H1 (cell line): Measurements from ENCODE around the gene SEPTIN5. TPM values are rescaled to one million over a fixed set of nuclear protein-coding genes. Genes with fewer than 3 reads are reported as not detected.

Experiments
- CEBPB ChIP-seq: IDR thresholded peaks from 2 replicates; pipeline ENCODE4 v1.6.1; 2012; ENCODE audit warnings: low read depth, low read length
- GABPA ChIP-seq: IDR thresholded peaks from 2 replicates; pipeline ENCODE4 v1.6.1; 2011; ENCODE audit warnings: mild to moderate bottlenecking, low read length, moderate library complexity, borderline replicate concordance; ENCODE audit not compliant: insufficient read depth
- JUN ChIP-seq: IDR thresholded peaks from 2 replicates; pipeline ENCODE4 v1.6.1; 2011; ENCODE audit warnings: low read depth, mild to moderate bottlenecking, improper control_type of control experiment, low read length
- SP4 ChIP-seq: IDR thresholded peaks from 2 replicates; pipeline ENCODE4 v1.6.1; 2012; ENCODE audit warnings: low read length, inconsistent platforms
- YY1 ChIP-seq: IDR thresholded peaks from 2 replicates; pipeline ENCODE4 v1.6.1; 2011; ENCODE audit warnings: low read depth, mild to moderate bottlenecking, low read length
- polyA plus RNA-seq, 7 experiments: library from polyadenylated mRNA; depleted of rRNA in 3 of 7; stranded (reverse) in 5 of 7; unstranded in 2 of 7; fragments of >200 nt in 5 of 7; fragments of 200-250 nt in 2 of 7; gene quantifications; 1 replicate in 5 of 7; 2 replicates in 1 of 7; 4 replicates in 1 of 7; pipeline versions ENCODE4 v1.2.1 to v1.2.3, GENCODE V29; 2011 to 2013; ENCODE audit warnings: missing spikeins in 2 of 7, mixed read lengths in 2 of 7
- total RNA-seq: library from RNA; stranded (reverse); fragmentation: NEBNext Ultra II Directional; extraction: Animal tissue kit (Norgen Biotek cat#: 25700); gene quantifications from 2 replicates; pipeline ENCODE4 v1.2.1, GENCODE V29; 2021
- TF ChIP-seq, protein P1 (sequence below): fragments of 300-600 bp; sonication (generic); IDR thresholded peaks from 2 replicates; pipeline ENCODE4 v1.7.1; 2012; ENCODE audit warnings: low read length, moderate library complexity, mild to moderate bottlenecking, inconsistent platforms; ENCODE audit not compliant: insufficient replicate concordance
- TF ChIP-seq, protein P2 (sequence below): IDR thresholded peaks from 2 replicates; pipeline ENCODE4 v1.6.1; 2011; ENCODE audit warnings: low read depth, mild to moderate bottlenecking, low read length; ENCODE audit not compliant: insufficient read depth

Gene SEPTIN5
- total and polyA plus RNA-seq, 2 of the 8 experiments (the other 6 are each of a cell fraction or from before 2014, with no cell fraction given) = 6.0 to 8.6 TPM

DNA sequence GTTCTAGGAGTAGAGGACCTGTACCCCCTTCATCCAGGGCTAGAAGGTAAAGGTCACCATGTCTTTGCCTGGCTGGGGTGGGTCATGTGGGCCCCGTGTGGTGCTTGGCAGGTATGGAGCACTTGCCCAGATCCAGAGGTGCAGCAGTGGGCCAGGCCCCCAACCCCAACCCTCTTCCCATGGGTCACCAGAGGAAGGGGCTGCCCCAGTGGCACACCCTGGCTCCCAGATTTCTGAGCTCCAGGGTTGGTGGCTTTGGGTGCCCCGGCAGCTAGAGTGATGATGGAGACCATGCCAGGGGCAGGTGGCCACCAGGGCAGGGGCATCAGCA lies 6.7 kb downstream of the SEPTIN5 start (continued):
- TF ChIP-seq, protein P1, sequence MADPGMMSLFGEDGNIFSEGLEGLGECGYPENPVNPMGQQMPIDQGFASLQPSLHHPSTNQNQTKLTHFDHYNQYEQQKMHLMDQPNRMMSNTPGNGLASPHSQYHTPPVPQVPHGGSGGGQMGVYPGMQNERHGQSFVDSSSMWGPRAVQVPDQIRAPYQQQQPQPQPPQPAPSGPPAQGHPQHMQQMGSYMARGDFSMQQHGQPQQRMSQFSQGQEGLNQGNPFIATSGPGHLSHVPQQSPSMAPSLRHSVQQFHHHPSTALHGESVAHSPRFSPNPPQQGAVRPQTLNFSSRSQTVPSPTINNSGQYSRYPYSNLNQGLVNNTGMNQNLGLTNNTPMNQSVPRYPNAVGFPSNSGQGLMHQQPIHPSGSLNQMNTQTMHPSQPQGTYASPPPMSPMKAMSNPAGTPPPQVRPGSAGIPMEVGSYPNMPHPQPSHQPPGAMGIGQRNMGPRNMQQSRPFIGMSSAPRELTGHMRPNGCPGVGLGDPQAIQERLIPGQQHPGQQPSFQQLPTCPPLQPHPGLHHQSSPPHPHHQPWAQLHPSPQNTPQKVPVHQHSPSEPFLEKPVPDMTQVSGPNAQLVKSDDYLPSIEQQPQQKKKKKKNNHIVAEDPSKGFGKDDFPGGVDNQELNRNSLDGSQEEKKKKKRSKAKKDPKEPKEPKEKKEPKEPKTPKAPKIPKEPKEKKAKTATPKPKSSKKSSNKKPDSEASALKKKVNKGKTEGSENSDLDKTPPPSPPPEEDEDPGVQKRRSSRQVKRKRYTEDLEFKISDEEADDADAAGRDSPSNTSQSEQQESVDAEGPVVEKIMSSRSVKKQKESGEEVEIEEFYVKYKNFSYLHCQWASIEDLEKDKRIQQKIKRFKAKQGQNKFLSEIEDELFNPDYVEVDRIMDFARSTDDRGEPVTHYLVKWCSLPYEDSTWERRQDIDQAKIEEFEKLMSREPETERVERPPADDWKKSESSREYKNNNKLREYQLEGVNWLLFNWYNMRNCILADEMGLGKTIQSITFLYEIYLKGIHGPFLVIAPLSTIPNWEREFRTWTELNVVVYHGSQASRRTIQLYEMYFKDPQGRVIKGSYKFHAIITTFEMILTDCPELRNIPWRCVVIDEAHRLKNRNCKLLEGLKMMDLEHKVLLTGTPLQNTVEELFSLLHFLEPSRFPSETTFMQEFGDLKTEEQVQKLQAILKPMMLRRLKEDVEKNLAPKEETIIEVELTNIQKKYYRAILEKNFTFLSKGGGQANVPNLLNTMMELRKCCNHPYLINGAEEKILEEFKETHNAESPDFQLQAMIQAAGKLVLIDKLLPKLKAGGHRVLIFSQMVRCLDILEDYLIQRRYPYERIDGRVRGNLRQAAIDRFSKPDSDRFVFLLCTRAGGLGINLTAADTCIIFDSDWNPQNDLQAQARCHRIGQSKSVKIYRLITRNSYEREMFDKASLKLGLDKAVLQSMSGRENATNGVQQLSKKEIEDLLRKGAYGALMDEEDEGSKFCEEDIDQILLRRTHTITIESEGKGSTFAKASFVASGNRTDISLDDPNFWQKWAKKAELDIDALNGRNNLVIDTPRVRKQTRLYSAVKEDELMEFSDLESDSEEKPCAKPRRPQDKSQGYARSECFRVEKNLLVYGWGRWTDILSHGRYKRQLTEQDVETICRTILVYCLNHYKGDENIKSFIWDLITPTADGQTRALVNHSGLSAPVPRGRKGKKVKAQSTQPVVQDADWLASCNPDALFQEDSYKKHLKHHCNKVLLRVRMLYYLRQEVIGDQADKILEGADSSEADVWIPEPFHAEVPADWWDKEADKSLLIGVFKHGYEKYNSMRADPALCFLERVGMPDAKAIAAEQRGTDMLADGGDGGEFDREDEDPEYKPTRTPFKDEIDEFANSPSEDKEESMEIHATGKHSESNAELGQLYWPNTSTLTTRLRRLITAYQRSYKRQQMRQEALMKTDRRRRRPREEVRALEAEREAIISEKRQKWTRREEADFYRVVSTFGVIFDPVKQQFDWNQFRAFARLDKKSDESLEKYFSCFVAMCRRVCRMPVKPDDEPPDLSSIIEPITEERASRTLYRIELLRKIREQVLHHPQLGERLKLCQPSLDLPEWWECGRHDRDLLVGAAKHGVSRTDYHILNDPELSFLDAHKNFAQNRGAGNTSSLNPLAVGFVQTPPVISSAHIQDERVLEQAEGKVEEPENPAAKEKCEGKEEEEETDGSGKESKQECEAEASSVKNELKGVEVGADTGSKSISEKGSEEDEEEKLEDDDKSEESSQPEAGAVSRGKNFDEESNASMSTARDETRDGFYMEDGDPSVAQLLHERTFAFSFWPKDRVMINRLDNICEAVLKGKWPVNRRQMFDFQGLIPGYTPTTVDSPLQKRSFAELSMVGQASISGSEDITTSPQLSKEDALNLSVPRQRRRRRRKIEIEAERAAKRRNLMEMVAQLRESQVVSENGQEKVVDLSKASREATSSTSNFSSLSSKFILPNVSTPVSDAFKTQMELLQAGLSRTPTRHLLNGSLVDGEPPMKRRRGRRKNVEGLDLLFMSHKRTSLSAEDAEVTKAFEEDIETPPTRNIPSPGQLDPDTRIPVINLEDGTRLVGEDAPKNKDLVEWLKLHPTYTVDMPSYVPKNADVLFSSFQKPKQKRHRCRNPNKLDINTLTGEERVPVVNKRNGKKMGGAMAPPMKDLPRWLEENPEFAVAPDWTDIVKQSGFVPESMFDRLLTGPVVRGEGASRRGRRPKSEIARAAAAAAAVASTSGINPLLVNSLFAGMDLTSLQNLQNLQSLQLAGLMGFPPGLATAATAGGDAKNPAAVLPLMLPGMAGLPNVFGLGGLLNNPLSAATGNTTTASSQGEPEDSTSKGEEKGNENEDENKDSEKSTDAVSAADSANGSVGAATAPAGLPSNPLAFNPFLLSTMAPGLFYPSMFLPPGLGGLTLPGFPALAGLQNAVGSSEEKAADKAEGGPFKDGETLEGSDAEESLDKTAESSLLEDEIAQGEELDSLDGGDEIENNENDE = no peak
- TF ChIP-seq GABPA = no peak
- no peak for TF ChIP-seq JUN
- no peak for TF ChIP-seq CEBPB
- TF ChIP-seq, protein P2, sequence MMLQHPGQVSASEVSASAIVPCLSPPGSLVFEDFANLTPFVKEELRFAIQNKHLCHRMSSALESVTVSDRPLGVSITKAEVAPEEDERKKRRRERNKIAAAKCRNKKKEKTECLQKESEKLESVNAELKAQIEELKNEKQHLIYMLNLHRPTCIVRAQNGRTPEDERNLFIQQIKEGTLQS = no peak
- TF ChIP-seq YY1 = no peak
- no peak for TF ChIP-seq SP4
